Measurements from ENCODE around the gene ANKK1.

The ANKK1 gene

GRCh38 chr11:113411536-113411935 lies 24.0 kb downstream of the ANKK1 start:
- DNase-seq, result peak; percentile 53

DNA sequence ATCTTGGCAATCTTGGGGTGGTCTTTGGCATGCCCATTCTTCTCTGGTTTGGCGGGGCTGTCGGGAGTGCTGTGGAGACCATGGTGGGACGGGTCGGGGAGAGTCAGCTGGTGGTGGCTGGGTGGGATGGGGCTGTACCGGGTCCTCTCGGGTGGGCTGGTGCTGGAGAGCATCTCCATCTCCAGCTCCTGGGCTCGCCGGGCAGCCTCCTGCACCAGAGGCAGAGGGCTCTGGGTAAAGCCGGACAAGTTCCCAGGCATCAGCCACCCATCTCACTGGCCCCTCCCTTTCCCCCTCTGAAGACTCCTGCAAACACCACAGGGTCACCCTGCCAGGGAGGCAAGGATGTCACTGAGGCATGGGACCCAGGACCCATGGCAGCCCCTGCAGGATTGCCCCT lies 25.1 kb downstream of the ANKK1 start:
- DNase-seq, result no peak

GRCh38 chr11:113415343-113415742 lies 27.8 kb downstream of the ANKK1 start:
- DNase-seq, result no peak

- no peak for DNase-seq
These were observed 29.8 kb downstream of the ANKK1 start for GRCh38 chr11:113417428-113417827.

DNA sequence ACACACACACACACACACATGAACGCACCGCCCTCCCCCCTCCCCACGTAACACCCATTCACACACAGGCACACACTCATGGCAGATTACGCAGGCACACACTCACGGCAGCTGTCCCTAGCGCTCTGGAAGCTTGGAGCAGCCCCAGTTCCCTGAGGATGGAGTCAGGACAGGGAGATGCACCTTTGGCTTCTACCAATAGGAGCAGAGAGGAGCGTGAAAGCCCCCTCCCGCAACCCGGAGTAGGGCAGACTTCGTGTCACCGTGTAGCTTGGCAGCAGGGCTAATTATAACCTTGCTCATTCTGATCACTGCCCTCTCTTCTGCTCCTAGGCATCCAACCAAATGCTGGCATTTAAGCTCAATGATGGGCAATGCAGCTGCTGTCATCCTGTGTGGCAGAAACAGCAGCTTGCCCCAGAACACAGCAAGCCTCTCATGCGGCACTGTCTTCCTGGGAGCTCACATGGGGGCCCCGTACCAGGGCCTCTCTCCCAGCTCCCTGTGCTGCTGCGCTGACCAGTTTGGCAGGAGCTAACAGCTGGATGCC lies 31.9 kb downstream of the ANKK1 start:
- no peak for DNase-seq

GRCh38 chr11:113420808-113421207 lies 33.2 kb downstream of the ANKK1 start:
- DNase-seq, result no peak

- DNase-seq, result no peak
These were observed 39.1 kb downstream of the ANKK1 start for GRCh38 chr11:113426686-113427085.

GRCh38 chr11:113431746-113432145 lies 44.2 kb downstream of the ANKK1 start:
- DNase-seq, result no peak

- no peak for DNase-seq
These were observed 47.8 kb downstream of the ANKK1 start for GRCh38 chr11:113435190-113435968.

GRCh38 chr11:113436672-113437252 lies 49.2 kb downstream of the ANKK1 start:
- no peak for DNase-seq

- DNase-seq, result no peak
These were observed 53.2 kb downstream of the ANKK1 start for GRCh38 chr11:113440816-113441215.

DNA sequence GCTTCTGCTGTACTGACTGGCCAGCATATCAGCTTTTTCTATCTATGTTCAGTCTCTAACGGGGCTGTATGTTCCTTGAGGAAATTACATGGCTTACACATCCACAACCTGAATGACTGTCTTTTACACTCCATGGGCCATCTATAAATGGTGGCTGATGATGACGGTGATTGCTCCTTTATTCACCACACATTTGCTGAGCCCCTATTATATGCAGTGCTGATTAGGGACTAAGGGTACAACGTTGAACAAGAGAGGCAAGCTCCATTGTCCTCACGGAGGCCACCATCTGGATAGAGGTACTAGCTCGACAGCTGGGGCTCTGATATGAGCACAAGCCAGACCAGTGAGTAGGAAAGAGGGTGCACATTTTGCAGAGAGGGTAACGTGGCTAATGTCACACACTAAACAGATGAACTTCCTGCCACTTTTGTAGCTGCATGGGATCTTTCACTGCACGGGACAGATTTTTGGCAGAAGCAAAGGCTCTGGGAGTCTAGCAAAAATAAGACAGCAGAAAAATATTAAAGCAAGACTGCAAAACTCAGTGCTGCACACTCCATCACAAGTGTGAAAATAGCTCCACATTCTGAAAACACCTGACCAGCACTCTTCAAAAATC lies 57.0 kb downstream of the ANKK1 start:
- no peak for DNase-seq

- no peak for DNase-seq
These were observed 58.5 kb downstream of the ANKK1 start for GRCh38 chr11:113446112-113446511.

DNA sequence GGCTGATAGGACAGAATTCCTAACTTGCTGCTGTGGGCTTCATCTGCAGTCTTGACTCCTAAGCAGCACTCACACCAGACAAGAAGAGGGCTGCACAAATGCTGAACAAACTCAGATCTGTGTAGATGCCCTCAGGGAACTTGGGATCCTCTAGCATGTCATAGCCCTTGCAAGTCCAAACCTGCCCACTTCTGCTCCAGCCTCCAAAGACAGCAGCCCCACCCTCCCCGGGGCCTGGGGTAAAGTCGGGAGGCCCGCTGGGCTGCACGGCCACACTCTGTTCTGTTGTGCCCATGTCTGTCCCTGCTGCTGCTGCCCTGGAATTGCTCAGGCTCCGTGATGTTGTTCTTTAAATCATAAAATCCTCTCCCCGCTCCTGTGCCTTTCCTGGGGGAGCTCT lies 59.4 kb downstream of the ANKK1 start:
- peak; percentile 69 for DNase-seq

- no peak for DNase-seq
These were observed 60.2 kb downstream of the ANKK1 start for GRCh38 chr11:113447621-113448315.

DNA sequence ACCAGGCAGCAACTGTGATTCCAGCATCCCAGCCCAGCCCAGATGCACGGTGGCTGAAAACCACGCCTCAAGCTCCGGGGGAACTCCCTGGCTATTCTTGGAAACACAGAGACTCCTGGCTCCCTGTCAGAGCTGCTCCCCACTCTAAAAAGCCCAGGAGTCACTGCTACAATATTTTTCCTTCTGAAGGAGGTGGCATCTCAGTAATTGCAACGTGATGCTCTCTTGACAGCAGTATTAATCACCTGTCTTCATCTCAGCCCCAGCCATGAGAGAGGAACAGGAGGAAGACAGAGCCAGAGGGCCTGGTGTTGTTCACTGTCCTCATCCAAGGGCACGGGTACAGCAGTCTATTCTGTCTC lies 60.7 kb downstream of the ANKK1 start:
- DNase-seq, result no peak

DNA sequence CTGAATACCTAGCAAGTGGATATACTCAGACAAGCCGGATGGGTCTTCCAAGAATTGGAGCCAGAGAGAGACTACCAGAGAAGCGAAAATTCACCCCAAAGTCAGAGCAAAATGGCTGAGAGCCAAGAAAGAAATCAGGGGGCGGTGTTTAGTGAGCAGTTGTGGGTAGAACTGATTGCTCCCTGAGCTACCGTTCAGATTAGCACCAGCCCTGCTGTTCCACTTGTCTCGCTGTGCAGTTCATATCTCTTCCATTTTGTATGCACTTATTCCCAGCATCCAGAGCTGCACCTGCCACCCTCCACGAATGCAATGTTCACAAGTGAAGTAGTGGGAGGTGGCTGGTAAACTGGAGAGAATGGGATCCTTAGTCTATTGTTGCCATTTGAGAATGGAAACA lies 62.2 kb downstream of the ANKK1 start:
- peak; percentile 24 for DNase-seq

Data from NCI-H345 (cell line).